ENCODE measurements around the gene FOXS1.

The FOXS1 gene

DNA sequence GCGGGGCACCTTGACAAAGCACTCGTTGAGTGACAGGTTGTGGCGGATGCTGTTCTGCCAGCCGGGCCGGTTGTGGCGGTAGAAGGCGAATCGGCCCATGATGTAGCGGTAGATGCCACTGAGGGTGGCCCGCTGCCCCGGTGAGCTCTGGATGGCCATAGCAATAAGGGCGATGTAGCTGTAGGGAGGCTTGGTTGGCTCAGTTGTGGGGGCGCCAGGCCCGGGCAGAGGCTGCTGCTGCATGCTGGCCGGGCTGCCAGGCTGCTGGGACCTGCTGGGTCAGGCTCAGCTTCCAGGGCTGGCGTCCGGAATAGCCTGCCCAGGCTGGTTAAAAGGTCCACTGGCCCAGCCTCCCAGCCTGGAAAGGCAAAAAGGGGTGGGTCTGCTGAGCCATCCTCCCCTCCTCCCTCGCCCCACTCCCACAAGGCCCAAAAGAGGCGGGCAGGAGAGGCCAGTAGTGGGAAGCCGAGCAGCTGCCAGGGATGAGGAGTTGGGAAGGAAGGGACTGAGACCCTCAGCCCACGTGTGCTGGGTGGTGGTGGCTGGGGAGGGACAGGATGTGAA lies at the start of gene FOXS1:
Gene FOXS1 (minus strand): TSS at position 305 of the 564 bp plus-strand sequence. CDS start 62 bp downstream, at position 243.
- in situ Hi-C loops (cut with MboI; ENCODE audit: low sequenced_read_pairs), result no loop called here

DNA sequence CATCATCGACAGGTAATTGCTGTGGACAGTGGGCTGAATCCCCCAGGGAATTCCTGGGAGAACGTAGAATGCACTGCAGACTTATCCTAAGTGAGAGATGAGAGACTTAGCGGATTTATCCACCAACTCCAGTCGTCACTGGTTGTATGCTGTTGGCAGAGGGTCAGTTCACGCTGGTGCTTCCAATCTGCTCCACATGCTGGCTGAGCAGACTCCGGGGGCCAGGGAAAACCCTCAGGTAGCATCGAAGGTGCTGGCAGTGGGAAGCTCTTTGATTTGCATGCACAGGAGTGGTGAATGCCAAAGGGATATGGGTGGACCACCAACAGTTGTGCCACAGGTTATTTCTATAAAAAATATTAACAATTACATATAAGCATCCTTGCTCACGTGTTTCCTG lies 45.2 kb upstream of the FOXS1 start:
- in situ Hi-C loops (cut with MboI; ENCODE audit: low sequenced_read_pairs), result no loop called here

GRCh38 chr20:31883829-31884228 lies 38.4 kb upstream of the FOXS1 start:
- in situ Hi-C loops (cut with MboI; ENCODE audit: low sequenced_read_pairs), result no loop called here

DNA sequence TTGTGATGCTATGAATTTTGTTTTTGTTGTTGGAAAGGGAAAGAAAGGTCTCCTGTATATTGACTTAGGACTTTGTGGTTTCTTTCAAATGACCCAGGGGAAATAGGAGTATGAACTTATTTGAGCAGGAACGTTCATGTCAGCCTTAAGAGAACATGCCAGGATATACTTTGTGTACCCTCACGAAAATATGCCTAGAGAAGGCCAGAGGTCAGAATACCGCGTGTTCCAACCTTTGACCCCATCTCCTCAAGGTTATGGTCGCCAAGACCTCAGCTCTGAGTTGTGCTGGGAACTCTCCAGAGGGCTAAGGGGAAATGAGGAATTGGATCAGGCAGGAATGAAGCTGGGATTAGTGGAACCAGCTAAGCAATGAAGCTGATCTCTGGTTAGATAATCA lies 36.5 kb upstream of the FOXS1 start:
- in situ Hi-C loops (cut with MboI; ENCODE audit: low sequenced_read_pairs), result no loop called here

DNA sequence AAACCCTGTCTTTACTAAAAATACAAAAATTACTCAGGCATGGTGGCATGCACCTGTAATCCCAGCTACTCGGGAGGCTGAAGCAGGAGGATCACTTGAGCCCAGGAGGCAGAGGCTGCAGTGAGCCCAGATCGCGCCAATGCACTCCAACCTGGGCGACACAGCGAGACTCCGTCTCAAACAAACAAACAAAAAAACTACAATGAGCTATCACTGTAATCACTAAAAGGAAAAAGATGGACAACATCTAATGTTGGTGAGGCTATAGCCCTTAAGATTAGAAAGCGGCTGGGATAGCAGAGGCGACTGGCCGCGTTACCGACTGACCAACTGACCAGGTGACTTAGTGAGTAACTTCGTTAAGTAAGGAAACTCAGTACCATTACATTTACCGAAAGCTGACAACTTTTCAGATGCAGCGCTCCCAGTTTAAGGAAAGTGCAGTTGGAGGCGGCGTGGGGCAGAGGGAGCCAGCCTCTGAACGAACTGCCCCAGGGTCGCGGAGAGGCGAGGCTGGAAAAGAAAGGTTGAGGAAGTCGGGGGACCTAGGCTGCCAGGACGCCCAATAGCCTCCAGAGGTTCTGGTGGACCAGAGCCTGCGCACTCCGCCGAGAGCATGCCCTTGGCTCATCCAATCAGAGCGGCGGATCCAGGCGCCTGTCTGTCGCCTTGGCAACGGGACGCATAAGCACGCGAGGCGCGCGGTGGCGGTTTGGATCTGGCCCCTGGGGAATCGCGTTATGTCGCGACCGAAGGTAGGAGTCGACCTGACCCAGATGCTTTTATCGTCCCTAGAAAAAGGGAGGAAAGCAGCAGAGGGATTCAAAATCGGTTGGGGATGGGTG lies 34.0 kb upstream of the FOXS1 start:
- in situ Hi-C loops (cut with MboI; ENCODE audit: low sequenced_read_pairs), result no loop called here

DNA sequence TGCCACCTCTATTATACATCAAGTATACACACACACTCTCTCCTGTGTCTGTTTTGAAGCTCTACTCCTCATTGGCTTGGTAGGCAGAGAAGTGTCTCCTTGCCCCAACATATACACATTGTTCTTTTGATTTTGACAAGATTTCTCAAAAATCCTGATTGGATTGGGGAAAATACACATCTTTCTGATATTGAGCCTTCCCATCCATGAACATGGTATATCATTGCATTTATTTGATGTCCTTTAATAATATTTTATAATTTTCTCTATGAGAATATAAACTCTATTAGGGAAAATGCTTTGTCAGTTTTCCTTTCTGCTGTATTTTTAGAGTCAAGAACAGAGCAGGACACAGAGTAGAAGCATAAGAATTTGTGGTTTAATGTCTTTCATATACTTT lies 32.3 kb upstream of the FOXS1 start:
- in situ Hi-C loops (cut with MboI; ENCODE audit: low sequenced_read_pairs), result no loop called here

DNA sequence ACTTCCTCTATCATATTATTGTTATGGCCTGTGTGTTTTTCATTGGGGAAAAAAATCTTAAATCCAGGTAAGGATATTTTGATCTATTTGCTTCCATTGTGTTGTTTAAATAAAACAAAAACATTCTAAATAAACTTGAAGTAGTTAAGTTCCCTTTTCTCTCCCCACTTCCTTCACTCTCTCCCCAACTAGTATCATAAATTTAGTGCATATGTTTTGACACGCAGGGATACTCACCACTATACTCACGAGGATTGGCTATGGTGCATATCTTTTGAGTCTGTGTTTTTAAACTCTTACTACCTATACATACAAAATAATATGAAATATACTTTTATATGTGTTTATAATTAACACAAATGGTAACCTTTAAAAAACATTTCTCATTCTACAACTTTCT lies 30.3 kb upstream of the FOXS1 start:
- in situ Hi-C loops (cut with MboI; ENCODE audit: low sequenced_read_pairs), result no loop called here

GRCh38 chr20:31872406-31872805 lies 27.0 kb upstream of the FOXS1 start:
- in situ Hi-C loops (cut with MboI; ENCODE audit: low sequenced_read_pairs), result no loop called here

DNA sequence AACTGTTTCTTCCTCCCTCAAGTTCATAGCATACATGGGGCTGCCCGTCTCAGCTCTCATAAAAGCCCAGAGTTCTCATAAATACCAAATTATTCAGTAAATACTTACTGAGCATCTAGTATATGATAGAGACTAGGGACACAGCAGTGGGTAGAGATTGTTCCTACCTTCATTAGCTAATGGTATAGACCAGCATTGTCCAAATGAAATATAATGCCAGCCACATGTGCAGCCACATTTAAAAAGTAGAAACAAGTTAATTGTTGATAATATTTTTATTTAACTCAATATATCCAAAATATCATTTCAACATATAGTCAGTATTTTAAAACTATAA lies 26.2 kb upstream of the FOXS1 start:
- in situ Hi-C loops (cut with MboI; ENCODE audit: low sequenced_read_pairs), result no loop called here

GRCh38 chr20:31870726-31871617 lies 25.6 kb upstream of the FOXS1 start:
- in situ Hi-C loops (cut with MboI; ENCODE audit: low sequenced_read_pairs), result no loop called here

DNA sequence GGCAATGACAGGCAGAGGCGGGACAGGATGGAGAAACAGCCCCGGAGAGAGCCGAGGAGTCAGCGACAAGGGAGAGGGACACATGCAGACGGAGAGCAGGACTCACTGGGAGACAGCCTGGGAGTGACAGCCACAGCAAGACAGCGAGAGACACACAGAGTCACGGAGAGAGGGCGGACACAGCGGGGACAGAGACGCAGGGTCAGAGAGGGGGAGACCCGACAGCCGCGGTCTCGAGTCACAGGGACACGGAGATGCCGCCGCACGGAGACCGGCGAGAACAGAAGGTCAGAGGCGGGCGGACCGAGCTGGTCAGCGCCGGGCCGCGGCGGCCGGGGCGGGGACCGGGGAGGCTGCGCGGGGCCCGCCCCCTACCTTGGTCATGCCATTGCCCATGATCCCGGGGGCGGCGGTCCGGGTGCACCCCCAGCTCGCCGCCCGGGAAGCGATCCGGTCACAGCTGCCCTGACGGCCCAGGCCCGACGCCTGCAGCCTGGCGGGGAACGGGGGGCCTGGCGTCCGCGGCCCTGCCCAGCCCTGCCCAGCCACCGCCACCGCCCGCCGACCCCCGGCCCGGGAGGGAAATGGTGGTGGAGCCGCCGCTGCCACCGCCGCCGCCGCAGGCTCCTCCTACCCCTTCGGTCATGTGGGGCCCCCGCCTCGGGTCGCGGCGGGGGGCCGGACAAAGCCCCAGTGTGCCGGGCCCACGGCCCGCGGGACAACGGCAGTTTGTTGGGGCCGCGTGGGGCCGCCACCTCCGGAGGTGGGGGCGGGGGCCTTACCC lies 24.7 kb upstream of the FOXS1 start, which contains the start of the genes DUSP15 and TTLL9:
Gene DUSP15 (minus strand): TSS at position 586 of the 784 bp plus-strand sequence. CDS start 190 bp downstream, at position 396.
Gene TTLL9 (plus strand): TSS at position 693 of the 784 bp plus-strand sequence. CDS start 493 bp downstream, outside the sequence.
- in situ Hi-C loops (cut with MboI; ENCODE audit: low sequenced_read_pairs), result no loop called here

- in situ Hi-C loops (cut with MboI; ENCODE audit: low sequenced_read_pairs), result no loop called here
These were observed 24.2 kb upstream of the FOXS1 start for GRCh38 chr20:31869673-31869941.

DNA sequence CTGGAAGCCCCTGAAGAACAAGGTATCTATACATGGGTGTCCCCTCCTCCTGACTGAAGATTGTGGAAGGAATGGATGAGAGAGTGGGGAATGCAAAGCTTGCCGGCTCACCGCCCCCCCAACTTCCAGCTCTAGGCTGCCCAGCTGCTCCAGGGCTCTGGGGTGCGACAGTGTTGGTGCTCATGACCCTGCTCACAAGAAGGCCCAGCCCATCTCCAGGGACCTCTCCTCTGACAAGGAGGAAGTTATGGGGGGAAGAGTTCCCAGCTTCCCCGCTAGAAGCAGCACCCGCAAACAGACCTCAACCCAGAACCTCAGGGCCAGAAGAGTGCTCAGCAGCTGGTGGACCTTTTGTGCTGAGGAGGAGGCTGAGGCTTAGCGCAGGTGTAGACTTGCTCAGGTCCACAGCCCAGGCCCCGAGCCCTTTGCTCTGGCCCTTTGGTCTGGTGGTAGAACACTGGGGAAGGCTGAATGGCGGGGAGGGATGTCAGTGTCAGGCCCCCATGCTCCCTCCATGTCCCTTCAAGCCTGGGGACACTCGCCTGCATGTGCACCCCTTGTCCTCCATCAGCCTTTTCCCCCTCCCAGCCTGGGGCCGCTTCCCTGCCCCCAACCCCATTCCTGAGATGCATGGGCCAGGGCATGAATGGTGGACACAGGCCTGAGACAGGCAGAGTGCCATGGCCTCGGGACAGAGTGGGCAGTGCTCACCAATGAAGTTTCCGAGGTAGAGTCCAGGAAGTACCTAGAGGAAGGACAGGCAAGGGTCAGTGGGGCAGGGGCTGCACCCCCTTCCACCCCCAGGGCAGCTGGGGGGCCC lies 23.7 kb upstream of the FOXS1 start:
- in situ Hi-C loops (cut with MboI; ENCODE audit: low sequenced_read_pairs), result no loop called here

DNA sequence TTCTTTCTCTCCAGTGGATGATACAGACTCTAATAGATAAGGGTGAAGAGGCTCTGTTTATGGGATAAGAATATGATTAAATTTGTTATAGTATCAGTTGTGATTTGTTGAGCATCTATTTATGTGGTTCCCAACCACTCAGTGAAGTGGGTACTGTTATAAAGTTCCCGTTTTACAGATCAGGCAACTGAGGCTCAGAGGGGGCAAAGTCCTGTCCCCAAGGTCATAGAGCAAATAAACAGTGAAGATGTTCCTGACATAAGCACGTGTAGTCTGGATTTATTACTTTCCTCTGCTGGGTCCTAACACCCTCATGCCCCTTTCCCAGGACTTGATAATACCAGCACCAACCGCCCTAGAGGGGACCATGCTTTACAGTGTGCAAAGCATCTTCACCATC lies 20.8 kb upstream of the FOXS1 start:
- in situ Hi-C loops (cut with MboI; ENCODE audit: low sequenced_read_pairs), result no loop called here

GRCh38 chr20:31864521-31865400 lies 19.4 kb upstream of the FOXS1 start:
- in situ Hi-C loops (cut with MboI; ENCODE audit: low sequenced_read_pairs), result no loop called here

DNA sequence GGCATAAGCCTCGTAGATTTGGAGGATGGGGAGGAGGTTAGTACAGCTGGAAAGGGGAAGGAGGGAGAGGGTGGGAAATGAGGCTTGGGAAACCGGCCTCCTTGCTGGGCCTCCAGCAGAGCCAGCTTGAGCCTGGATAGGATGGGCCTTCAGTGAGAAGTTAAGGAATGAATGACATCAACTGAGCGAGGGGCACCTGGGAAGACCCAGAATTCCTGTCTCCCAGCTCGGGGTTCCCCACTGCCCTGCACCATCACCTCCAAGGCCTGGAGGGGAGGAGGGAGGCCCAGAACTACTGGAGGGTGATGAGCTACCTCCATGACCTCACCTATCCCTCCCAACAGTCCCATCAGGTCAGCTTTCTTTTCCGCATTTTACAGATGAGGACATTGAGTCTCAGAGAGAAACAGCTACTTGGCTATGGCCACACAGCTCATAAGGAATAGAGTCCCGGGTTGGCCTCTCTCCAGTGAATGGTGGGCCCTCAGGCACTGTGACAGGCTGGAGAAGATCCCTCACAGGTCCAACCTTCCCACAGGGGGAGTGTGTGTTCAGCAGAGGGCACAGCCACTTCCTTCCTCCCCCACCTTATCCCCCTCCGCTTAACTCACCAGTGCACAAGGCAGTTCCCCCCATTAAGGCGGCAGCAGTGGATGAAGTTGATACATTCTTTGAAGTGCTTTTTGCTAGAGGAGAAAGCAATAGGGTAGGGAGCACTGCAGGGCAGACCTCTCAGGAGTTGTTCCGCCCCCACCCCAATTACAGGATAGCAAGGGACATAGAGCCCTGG lies 18.1 kb upstream of the FOXS1 start:
- in situ Hi-C loops (cut with MboI; ENCODE audit: low sequenced_read_pairs), result no loop called here

DNA sequence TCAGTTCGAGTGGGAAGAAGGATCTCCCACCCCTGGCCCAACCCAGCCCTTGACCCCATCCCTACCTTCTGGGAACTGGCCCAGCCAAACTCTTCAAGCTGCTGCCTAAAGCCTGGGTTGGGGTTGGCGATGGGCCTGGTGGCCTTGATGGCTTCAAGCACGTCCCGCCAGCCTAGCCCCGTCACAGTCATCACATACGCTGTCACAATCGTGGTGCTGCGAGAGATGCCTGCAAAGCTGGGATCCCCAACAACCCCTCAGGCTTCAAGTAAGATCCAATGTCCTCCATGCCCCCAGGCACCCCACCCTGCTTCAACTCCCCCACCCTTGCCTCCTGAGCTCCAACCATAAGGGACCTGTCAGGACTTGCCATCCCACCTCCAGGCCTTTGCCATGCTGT lies 17.1 kb upstream of the FOXS1 start:
- in situ Hi-C loops (cut with MboI; ENCODE audit: low sequenced_read_pairs), result no loop called here

DNA sequence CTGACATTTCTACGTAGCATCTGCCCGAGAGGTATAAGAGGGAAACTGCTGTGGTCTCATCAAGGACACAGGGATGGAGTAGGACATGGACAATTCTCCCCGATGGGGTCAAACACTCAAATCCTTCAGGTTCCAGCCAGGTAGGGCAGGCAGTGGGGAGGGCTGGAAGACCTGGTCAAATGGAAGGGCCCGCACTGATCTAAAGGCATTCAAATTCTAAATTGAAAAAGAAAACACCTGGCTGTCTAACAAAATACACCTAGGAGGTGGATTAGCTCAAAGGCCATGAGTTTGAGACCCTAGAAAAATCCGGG lies 16.7 kb upstream of the FOXS1 start:
- in situ Hi-C loops (cut with MboI; ENCODE audit: low sequenced_read_pairs), result no loop called here
